HG03432 (cell line): ENCODE results near the gene VPS52.

Experiments used
- ATAC-seq: cut with Tn5 transposase; IDR thresholded peaks from one replicate; pipeline ENCODE4 v1.9.1; 2021; ENCODE audit warnings: mild to moderate bottlenecking, moderate library complexity; ENCODE audit not compliant: unreplicated experiment

VPS52 gene

DNA sequence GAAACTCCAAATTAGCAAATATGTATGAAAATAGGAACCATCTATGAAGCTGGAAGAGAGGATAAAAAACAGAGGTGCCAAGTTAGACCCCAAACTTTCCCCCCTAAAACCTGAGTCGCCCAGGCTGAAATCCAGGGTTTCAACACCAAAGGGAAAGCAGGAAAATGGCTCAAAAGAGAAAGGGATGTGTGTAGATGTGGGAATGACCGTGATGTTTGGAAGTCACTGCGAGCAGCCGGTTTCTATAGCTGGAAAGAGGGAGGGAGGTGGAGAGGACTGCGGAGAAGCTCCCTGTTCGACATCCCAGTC lies 58.9 kb downstream of the VPS52 start:
- ATAC-seq, result no peak

DNA sequence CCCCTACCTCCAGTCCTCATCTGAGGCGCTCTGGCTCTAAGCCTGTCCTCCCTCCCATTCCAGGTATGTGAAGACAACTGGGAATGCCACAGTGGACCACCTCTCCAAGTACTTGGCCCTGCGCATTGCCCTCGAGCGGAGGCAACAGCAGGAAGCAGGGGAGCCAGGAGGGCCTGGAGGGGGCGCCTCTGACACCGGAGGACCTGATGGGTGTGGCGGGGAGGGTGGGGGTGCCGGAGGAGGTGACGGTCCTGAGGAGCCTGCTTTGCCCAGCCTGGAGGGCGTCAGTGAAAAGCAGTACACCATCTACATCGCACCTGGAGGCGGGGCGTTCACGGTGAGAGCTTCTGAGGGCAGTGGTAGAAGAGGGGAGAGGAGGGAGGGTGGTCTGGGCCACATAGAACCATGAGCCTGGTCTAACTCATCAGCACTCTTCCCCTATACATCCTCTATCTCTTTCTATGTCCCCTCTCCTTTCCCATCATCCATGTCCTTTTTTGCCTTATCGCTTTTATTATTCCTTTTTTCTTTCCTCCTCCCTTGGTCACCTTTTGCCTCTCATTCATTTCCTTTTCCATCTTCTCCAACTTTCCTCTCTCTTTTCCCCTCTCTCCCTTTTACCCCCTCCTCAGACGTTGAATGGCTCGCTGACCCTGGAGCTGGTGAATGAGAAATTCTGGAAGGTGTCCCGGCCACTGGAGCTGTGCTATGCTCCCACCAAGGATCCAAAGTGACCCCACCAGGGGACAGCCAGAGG lies 59.8 kb downstream of the VPS52 start:
- ATAC-seq, result no peak

DNA sequence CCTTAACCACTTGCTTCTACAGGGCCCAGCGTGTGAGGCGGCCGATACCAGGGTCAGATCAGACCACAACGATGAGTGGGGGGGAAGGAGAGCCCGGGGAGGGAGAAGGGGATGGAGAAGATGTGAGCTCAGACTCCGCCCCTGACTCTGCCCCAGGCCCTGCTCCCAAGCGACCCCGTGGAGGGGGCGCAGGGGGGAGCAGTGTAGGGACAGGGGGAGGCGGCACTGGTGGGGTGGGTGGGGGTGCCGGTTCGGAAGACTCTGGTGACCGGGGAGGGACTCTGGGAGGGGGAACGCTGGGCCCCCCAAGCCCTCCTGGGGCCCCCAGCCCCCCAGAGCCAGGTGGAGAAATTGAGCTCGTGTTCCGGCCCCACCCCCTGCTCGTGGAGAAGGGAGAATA lies 60.5 kb downstream of the VPS52 start:
- no peak for ATAC-seq

DNA sequence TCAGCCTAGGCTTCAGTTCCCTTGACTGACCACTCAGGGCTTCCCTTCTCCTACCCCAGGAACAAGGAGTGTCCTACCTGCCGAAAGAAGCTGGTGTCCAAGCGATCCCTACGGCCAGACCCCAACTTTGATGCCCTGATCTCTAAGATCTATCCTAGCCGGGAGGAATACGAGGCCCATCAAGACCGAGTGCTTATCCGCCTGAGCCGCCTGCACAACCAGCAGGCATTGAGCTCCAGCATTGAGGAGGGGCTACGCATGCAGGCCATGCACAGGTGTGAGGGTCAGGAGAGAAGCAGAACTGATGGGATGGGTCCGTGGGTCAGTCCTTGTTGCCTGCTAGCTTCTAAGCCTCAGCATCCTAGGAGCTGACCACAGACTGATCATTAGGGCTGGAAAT lies 61.8 kb downstream of the VPS52 start:
- no peak for ATAC-seq

DNA sequence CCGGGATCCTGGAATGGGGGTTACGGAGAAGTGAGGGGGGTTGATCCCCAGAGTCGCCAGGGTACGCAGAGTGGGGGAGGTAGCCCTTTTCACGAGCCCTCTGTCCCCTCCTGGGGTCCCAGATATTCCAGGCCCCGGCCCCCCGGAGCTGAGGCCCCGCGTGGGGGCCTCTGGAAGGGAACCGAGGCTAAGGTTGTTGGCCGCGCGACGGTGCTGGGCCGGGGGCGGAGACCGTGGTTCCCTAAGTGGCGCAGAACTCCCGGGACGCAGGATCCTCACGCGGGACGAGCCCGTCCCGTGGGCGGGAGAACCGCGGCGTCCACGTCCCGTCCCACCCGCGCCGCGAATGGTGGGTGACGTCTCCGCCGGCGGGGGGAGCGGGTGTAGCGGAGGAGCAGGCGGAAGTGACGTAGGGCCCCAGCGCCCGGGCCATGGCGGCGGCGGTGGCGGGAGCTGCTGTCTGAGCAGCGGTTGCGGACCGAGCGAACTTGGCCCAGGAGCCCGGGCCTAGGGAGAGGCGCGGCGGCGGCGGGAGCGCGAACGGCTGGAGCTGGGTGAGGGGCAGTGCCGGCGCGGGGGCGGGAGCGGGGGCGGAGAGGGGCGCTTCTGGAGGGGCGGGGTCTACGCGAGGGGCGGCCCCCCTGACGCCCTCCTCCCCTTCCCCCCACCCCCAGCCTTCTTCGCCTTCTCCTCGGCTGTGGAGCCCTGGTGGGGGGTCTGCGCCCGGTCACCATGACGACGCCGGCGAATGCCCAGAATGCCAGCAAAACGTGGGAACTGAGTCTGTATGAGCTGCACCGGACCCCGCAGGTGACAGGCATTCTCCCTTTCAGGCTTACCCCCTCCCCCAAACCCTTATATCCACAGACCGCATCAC lies 63.3 kb downstream of the VPS52 start, which contains the start of gene RING1:
Gene RING1, plus strand, starts transcription at position 410 of the 877 bp plus-strand sequence. Its CDS starts 323 bp downstream, at position 733.
- ATAC-seq, result peak; percentile 52

DNA sequence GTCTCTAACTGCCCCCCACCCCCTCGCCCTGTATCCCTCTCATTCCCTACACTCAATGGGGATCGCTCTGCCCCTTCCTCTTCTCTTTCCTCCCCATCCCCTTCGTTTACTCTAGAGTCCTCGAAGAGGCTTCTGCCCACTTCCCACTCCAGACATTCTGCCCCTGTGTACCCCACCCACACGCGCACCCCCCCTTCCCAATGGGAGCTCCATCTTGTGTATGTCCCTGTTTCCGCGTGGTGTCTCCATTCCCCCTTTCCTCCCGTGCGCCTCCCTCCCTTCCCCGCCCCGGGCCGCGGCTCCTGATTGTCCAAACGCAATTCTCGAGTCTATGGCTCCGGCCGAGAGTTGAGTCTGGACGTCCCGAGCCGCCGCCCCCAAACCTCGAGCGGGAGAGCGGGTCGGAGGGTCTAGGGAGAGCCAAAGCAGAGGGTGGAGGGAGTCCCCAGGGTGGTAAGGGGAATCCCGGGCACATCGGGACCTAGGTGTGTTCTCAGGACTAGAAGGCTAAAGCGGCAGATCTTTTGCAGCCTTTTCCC lies 64.1 kb downstream of the VPS52 start:
- no peak for ATAC-seq

DNA sequence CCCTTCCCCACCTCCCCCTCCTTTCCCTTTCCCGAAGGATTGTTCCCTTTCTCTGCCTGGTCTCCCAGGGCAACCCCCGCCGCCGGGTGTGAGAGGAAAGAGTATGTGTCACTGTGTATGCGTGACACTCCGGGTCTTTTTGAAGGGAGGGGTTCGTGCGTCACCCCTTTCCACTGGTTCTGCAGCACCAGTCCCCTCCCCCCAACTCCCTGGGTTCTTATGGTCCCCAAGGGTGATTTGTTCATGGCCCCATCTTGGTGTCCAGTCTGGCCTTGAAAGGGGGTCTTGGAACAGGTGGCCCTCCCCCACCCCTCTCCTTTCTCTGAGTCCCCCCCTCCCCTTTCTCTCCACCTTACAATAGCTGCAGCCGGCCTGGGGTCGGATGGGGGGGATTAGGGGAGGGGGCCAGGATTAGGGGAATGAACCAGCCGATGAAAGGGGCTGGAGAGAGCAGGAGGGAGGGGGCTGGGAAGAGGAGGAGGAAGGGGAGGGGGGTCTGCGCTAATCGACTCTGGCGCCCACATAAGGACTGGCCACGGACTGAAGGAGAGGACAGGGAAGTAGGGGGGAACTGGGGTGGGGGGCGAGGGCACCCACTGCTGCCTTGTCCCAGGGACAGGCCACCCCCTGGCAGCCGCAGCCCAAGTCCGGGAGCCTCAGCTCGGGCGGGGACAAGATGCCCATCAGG lies 64.7 kb downstream of the VPS52 start:
- ATAC-seq, result no peak

DNA sequence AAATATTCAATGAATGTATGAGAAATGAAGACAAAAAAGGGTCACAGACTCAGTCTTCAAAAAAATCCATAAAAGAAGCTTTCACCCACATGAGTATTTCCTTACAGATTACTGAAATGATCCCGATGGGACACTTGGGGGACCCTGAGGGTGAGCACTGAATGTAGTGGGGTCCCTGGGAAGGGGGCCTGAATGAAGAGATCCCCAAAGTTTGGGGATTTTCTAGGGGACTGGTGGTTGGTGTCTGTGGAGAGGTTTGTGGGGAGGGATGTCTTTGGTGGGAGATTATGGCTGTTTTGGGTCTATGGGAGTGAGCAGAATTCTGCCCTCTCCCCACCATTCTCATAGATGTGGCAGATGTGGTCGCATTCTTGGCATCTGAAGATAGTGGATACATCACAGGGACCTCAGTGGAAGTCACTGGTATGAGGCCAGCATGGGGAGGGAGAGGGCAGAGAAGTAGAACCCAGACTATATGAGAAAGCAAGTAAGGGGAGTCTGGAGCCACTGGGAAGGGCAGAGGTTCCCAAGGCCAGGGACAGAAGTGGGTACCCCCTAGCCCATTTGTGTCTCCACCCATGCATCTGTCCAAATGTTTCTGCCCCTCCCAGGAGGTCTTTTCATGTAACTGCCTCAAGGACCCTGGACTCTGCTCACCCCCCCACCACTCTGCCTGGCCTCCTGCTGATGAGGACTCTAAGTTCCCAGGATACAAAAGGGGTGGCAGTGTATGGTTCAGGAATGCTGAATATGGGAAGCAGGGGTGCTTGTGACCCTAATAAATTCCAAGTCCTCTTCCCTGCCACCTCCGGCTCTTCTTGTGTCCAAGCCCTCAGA lies 65.4 kb downstream of the VPS52 start:
- ATAC-seq, result no peak

DNA sequence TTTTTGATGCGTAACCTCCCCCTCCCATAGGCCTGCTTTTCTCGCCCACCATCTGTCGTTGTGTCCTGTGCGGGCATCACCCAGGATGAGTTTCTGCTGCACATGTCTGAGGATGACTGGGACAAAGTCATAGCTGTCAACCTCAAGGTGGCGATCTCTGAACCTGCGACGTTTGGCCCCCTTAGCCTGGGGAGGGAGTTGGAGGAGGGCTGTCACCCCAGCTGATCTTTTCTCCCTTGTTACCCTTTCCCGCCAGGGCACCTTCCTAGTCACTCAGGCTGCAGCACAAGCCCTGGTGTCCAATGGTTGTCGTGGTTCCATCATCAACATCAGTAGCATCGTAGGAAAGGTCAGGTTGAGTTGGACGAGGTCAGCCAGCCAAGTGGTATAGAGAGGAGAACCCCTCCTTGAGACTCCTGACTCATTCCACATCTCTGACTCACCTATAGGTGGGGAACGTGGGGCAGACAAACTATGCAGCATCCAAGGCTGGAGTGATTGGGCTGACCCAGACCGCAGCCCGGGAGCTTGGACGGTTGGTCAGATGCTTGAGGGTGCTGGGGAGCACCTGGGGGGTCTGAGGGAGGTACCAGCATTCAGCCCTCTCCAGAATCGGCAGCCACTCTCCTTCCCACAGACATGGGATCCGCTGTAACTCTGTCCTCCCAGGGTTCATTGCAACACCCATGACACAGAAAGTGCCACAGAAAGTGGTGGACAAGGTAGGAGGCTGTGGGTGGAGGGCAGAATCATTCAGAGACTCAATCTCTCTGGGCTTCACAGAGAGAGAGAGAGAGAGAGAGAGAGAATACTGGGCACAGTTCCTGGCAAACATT lies 66.3 kb downstream of the VPS52 start:
- no peak for ATAC-seq

DNA sequence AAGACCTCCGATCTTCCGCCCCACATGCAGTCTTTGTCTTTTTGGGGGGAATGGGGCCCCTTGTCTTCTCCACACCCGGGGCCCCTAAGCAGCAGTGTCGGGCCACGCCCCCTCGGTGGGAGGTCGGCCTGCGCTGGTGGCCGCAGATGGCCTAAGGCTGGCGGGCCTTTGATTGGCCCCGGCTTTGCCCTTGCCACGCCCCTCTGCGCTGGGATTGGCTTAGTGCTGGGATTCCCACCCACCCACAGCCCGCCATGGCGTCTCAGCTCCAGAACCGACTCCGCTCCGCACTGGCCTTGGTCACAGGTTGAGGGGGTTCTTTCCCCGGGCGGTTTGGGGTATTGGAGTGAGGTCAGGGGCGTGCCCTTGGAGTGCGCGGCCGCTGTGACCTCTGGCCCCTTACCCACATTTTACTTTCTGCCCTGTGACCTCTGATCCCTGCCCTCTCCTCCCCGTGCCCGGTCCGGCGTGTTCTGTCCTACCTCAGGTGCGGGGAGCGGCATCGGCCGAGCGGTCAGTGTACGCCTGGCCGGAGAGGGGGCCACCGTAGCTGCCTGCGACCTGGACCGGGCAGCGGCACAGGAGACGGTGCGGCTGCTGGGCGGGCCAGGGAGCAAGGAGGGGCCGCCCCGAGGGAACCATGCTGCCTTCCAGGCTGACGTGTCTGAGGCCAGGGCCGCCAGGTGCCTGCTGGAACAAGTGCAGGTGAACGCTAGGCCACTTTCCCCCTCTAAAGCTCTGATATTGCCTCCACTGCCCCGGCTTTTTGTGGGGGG lies 67.1 kb downstream of the VPS52 start, which contains the start of gene HSD17B8:
Gene HSD17B8, plus strand, starts transcription at position 241 of the 776 bp plus-strand sequence. Its CDS starts 14 bp downstream, at position 255.
- peak; percentile 43 for ATAC-seq

DNA sequence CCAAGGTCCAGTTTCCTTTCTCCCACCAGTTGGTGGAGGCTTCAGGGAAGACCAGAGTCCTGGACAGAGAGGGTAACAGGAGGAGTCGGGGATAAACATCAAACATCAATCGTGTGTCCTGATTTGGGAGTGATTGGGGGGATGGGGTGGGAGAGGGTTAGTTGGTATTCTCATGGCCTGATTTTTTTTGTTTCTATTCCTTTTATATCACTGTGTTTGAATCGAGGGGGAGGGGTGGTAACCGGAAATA lies 67.6 kb downstream of the VPS52 start:
- ATAC-seq, result no peak

DNA sequence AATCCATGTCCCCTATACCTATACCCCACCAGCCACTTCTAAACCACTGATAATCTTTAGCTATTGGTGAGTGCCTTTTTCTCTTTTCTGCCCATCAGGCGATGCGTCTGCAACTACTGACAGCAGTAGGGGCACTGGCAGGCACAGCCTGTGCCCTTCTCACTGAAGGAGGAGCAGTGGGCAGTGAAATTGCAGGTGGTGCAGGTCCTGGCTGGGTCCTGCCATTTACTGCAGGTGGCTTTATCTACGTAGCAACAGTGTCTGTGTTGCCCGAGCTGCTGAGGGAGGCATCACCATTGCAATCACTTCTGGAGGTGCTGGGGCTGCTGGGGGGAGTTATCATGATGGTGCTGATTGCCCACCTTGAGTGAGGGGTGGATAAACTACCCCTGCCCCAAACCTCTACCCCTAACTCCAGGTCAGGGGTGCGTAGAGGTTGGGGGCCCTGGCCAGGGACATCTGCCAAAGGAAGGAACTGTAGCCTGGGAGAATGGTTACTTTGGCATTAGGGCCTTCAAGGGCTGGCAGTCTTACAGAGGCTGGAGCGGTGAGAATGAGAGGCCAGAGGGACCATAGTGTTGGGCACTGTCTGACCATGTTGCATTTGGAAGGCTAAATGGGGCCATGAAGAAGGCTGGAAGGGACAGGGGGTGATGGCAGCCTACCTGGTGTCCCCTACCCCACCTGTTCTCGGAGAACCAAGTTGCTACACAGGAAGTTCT lies 68.1 kb downstream of the VPS52 start:
- no peak for ATAC-seq

DNA sequence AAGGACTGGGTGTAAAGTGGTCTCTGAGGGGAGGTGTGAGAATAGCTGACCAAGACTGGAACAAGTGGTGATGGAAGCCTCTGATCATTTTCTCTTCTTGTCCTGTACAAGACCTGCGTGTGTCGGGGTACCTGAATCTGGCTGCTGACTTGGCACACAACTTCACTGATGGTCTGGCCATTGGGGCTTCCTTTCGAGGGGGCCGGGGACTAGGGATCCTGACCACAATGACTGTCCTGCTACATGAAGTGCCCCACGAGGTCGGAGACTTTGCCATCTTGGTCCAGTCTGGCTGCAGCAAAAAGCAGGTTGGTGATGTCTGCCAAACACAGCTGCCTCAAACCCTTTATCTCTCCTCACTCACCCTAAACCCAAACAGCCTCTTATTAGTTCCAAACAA lies 68.9 kb downstream of the VPS52 start:
- no peak for ATAC-seq

DNA sequence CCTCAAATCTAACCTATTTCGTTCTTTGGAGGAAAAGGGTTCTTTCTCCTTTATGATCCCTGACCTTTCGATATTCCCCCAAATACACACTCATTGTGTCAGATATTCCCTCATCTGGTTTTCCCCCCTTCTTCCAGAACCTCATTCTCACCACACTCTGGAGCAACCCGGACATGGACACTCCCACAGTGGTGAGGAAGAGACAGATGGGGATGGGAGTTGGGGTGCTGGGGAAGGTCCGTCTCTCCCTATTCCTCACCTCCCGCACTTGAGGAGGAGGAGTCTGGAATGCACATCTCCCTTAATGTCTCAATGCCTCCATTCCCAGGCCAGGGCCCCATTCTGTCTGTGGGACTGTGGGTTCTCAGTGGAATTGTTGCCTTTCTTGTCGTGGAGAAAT lies 69.7 kb downstream of the VPS52 start:
- ATAC-seq, result no peak

DNA sequence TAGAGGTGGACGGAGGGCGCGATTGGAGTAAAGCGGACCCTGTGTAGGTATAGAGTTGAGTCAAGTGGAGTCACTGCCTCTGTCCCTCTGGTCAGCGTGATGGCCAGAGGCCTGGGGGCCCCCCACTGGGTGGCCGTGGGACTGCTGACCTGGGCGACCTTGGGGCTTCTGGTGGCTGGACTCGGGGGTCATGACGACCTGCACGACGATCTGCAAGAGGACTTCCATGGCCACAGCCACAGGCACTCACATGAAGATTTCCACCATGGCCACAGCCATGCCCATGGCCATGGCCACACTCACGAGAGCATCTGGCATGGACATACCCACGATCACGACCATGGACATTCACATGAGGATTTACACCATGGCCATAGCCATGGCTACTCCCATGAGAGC lies 70.5 kb downstream of the VPS52 start:
- ATAC-seq, result peak; percentile 1
